ENCODE results near the gene RHOT2. TPM values are rescaled to one million over a fixed set of nuclear protein-coding genes. Genes with fewer than 3 reads are reported as not detected.
A peak's percentile ranks its signal among the peaks of the same experiment; 100 is the strongest.

RHOT2 gene
- total RNA-seq, 1 experiment from 2014 or later: 210 TPM

DNA sequence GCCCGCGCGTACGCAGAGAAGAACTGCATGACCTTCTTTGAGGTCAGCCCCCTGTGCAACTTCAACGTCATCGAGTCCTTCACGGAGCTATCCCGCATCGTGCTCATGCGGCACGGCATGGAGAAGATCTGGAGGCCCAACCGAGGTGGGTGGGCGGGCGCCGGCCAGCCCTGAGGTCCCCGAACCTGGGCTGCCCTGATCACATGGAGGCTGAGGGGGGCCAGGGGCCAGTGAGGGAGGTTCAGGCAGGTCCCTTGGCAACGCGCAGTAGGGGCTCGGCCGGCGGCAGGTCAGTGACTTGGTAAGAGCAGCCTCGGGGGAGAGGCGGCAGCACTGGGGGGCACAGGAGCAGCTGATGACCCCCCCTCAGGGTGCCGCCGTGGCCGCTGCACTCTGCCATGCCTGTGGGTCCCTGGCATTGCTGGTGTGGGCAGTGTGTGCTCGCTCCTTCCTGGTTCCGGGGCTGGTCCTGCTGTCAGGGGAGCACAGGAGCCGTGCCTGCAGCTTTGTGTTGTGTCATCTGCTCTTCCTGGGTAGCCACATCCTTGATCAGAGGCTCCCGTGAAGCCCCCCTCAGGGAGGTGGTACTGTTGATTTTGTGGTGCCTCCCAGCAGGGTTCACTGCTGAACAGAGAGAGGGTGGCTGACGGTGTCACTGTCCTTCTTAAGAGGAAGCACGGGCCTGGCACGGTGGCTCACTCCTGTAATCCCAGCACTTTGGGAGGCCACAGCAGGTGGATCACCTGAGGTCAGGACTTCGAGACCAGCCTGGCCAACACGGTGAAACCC lies 41.8 kb upstream of the RHOT2 start:
- no peaks in the 10 kb centered on the region for H3K9me3 ChIP-seq (ENCODE audit: control insufficient read depth, low read depth, low read length)
- no peak overlapping the region for H3K27ac ChIP-seq (ENCODE audit: insufficient read length, low read depth, low read length)
- DNase-seq: no peak
- H3K18ac ChIP-seq (ENCODE audit: insufficient read length, low read depth, low read length): no peak overlapping the region
- no peak overlapping the region for H3K56ac ChIP-seq (ENCODE audit: insufficient read length, low read depth, low read length)
- H3K27me3 Mint-ChIP-seq (ENCODE audit: low read depth): no peaks in the 10 kb centered on the region
- H3K4me1 ChIP-seq (ENCODE audit: insufficient read depth, low read length): no peaks in the 10 kb centered on the region; the same call in 1 of the 2 replicates
- no peak overlapping the region for H4K5ac ChIP-seq (ENCODE audit: insufficient read length, low read depth, low read length)
- no peak overlapping the region for H3K23ac ChIP-seq (ENCODE audit: insufficient read length, low read depth, low read length)
- peak overlapping the region in 2 of 3 experiments; percentile 49 to 65; a peak in 2 of 7 replicates for H3K27ac Mint-ChIP-seq
- no peak overlapping the region for H4K8ac ChIP-seq (replicated peaks; ENCODE audit: insufficient read length, low read depth, low read length)
- H2AFZ ChIP-seq (ENCODE audit: low read length): no peak overlapping the region
- TF ChIP-seq, protein P1, sequence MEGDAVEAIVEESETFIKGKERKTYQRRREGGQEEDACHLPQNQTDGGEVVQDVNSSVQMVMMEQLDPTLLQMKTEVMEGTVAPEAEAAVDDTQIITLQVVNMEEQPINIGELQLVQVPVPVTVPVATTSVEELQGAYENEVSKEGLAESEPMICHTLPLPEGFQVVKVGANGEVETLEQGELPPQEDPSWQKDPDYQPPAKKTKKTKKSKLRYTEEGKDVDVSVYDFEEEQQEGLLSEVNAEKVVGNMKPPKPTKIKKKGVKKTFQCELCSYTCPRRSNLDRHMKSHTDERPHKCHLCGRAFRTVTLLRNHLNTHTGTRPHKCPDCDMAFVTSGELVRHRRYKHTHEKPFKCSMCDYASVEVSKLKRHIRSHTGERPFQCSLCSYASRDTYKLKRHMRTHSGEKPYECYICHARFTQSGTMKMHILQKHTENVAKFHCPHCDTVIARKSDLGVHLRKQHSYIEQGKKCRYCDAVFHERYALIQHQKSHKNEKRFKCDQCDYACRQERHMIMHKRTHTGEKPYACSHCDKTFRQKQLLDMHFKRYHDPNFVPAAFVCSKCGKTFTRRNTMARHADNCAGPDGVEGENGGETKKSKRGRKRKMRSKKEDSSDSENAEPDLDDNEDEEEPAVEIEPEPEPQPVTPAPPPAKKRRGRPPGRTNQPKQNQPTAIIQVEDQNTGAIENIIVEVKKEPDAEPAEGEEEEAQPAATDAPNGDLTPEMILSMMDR (conservative IDR thresholded peaks at IDR 0.05): no peak
- no peak overlapping the region for H4K91ac ChIP-seq (ENCODE audit: insufficient read length, low read depth, low read length)
- no peaks in the 10 kb centered on the region for H3K9me3 Mint-ChIP-seq
- no peak overlapping the region for H2BK5ac ChIP-seq (ENCODE audit: insufficient read length, low read length)
- no peak overlapping the region for H3K9ac ChIP-seq (ENCODE audit: extremely low read depth, insufficient read length, low read length)
- no peaks in the 10 kb centered on the region for H3K79me2 ChIP-seq (ENCODE audit: insufficient read depth, low read length)
- WGBS (ENCODE audit: extremely low coverage, insufficient read length, low lambda C conversion rate): no CpG with 5 or more reads among the region's 35 CpGs
- H2BK20ac ChIP-seq (ENCODE audit: low read depth, low read length, poor library complexity, severe bottlenecking): no peak overlapping the region
- no peak overlapping the region for H3K4me2 ChIP-seq (ENCODE audit: insufficient read depth, insufficient read length, low read length)
- H3K4ac ChIP-seq (ENCODE audit: low read depth, low read length): no peak overlapping the region
- H3K4me1 Mint-ChIP-seq: peaks cover 21 to 50% of the 10 kb centered on the region in 2 experiments
- no peaks in the 10 kb centered on the region for H3K79me1 ChIP-seq (ENCODE audit: insufficient read depth, low read depth, low read length, poor library complexity, severe bottlenecking)
- no peaks in the 10 kb centered on the region for H3K27me3 ChIP-seq (ENCODE audit: insufficient read depth, low read length)
- no peak overlapping the region for H2BK15ac ChIP-seq (ENCODE audit: low read depth, low read length)
- H3T11ph ChIP-seq (ENCODE audit: low read length): no peak overlapping the region
- no peaks in the 10 kb centered on the region for H4K20me1 ChIP-seq (ENCODE audit: control insufficient read depth, insufficient read depth, insufficient read length)
- H3K23me2 ChIP-seq (ENCODE audit: insufficient read length, low read depth, low read length, poor library complexity, severe bottlenecking): peaks cover 7% of the 10 kb centered on the region
- H3K14ac ChIP-seq (ENCODE audit: insufficient read depth, low read length): no peak overlapping the region; the same call in 1 of the 2 replicates
- no peak overlapping the region for H2AK5ac ChIP-seq (ENCODE audit: insufficient read length, low read length)
- H3K36me3 Mint-ChIP-seq (ENCODE audit: insufficient read depth in 1 of 3, low read depth in 3 of 3): peaks cover 0 to 10% (median 0%) of the 10 kb centered on the region in 3 experiments; a peak in 3 of 7 replicates
- H2BK120ac ChIP-seq (ENCODE audit: low read depth, low read length, poor library complexity, severe bottlenecking): no peak overlapping the region
- no peak overlapping the region for H2BK12ac ChIP-seq (ENCODE audit: insufficient read length, low read depth, low read length)
- no peak overlapping the region for H3K4me3 Mint-ChIP-seq

All from H9 (cell line).